Activated gamma-delta T cell (primary cell): ENCODE measurements around the gene NCAPD2.

Source experiments
- DNase-seq: peaks from one replicate; lab custom pipeline; 2025; lab: John Stamatoyannopoulos, UW

NCAPD2 gene

GRCh38 chr12:6534945-6535696, 41.2 kb downstream of the NCAPD2 start:
- DNase-seq, result peak; percentile 64

GRCh38 chr12:6535697-6535946, 41.7 kb downstream of the NCAPD2 start:
- no peak for DNase-seq

GRCh38 chr12:6535960-6536847, 42.3 kb downstream of the NCAPD2 start:
- no peak for DNase-seq

- DNase-seq, result no peak
Observed at GRCh38 chr12:6536894-6537579, 43.1 kb downstream of the NCAPD2 start.

- DNase-seq, result peak; percentile 22
Observed at GRCh38 chr12:6537580-6538419, 43.9 kb downstream of the NCAPD2 start.

- no peak for DNase-seq
Observed at GRCh38 chr12:6538420-6539313, 44.8 kb downstream of the NCAPD2 start.

GRCh38 chr12:6539314-6539682, 45.4 kb downstream of the NCAPD2 start:
- DNase-seq, result no peak

- DNase-seq, result no peak
Observed at GRCh38 chr12:6539707-6540134, 45.8 kb downstream of the NCAPD2 start.

GRCh38 chr12:6540181-6540877, 46.4 kb downstream of the NCAPD2 start:
- DNase-seq, result peak; percentile 32

- no peak for DNase-seq
Observed at GRCh38 chr12:6541371-6542165, 47.7 kb downstream of the NCAPD2 start.

GRCh38 chr12:6542209-6543009, 48.5 kb downstream of the NCAPD2 start:
- no peak for DNase-seq

- no peak for DNase-seq
Observed at GRCh38 chr12:6546016-6546415, 52.1 kb downstream of the NCAPD2 start.

- no peak for DNase-seq
Observed at GRCh38 chr12:6547566-6547965, 53.7 kb downstream of the NCAPD2 start.

- no peak for DNase-seq
Observed at GRCh38 chr12:6547987-6548386, 54.1 kb downstream of the NCAPD2 start.

- DNase-seq, result no peak
Observed at GRCh38 chr12:6548556-6548955, 54.7 kb downstream of the NCAPD2 start.

GRCh38 chr12:6548966-6549683, 55.2 kb downstream of the NCAPD2 start:
- no peak for DNase-seq

GRCh38 chr12:6549684-6550151, 55.8 kb downstream of the NCAPD2 start:
- no peak for DNase-seq
